HEK293 (cell line): ENCODE data around the gene TDG.

ENCODE experiments used
- CTCF ChIP-seq: fragments of 450-650 bp; formaldehyde crosslinking; IDR thresholded peaks from 2 replicates; pipeline ENCODE4 v1.5.1; 2016; ENCODE audit warnings: missing biosample characterization, missing genetic modification characterization
- SALL2 ChIP-seq: fragments of 450-650 bp; formaldehyde crosslinking; IDR thresholded peaks from 2 replicates; pipeline ENCODE4 v1.5.0; 2017; ENCODE audit warnings: missing biosample characterization, mild to moderate bottlenecking, missing genetic modification characterization, borderline replicate concordance
- YY1 ChIP-seq: fragments of 450-650 bp; formaldehyde crosslinking; IDR thresholded peaks from 2 replicates; pipeline ENCODE4 v1.5.1; 2018; ENCODE audit warnings: missing biosample characterization, missing genetic modification characterization
- ZNF404 ChIP-seq: fragments of 450-650 bp; formaldehyde crosslinking; IDR thresholded peaks from 2 replicates; pipeline ENCODE4 v1.5.1; 2017; ENCODE audit warnings: missing biosample characterization, missing genetic modification characterization
- TF ChIP-seq, protein P1 (sequence below): fragments of 450-650 bp; formaldehyde crosslinking; IDR thresholded peaks from 2 replicates; pipeline ENCODE4 v1.5.1; 2016; ENCODE audit warnings: missing biosample characterization, missing genetic modification characterization

GRCh38 chr12:104026841-104027599 is 61.3 kb downstream of the TDG start:
- TF ChIP-seq YY1 (tag by site-specific recombination) (no peak), CTCF (tag by site-specific recombination) (no peak), ZNF404 (no peak), SALL2 (tag by site-specific recombination) (no peak)
- TF ChIP-seq, protein P1, sequence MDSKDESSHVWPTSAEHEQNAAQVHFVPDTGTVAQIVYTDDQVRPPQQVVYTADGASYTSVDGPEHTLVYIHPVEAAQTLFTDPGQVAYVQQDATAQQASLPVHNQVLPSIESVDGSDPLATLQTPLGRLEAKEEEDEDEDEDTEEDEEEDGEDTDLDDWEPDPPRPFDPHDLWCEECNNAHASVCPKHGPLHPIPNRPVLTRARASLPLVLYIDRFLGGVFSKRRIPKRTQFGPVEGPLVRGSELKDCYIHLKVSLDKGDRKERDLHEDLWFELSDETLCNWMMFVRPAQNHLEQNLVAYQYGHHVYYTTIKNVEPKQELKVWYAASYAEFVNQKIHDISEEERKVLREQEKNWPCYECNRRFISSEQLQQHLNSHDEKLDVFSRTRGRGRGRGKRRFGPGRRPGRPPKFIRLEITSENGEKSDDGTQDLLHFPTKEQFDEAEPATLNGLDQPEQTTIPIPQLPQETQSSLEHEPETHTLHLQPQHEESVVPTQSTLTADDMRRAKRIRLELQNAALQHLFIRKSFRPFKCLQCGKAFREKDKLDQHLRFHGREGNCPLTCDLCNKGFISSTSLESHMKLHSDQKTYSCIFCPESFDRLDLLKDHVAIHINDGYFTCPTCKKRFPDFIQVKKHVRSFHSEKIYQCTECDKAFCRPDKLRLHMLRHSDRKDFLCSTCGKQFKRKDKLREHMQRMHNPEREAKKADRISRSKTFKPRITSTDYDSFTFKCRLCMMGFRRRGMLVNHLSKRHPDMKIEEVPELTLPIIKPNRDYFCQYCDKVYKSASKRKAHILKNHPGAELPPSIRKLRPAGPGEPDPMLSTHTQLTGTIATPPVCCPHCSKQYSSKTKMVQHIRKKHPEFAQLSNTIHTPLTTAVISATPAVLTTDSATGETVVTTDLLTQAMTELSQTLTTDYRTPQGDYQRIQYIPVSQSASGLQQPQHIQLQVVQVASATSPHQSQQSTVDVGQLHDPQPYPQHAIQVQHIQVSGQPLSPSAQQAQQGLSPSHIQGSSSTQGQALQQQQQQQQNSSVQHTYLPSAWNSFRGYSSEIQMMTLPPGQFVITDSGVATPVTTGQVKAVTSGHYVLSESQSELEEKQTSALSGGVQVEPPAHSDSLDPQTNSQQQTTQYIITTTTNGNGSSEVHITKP (tag by site-specific recombination), result no peak
